GM19455 (cell line): ENCODE data around the gene CASTOR2.
"Not testable (repeated sequence)": the region's sequence is repeated elsewhere in the genome, so short reads cannot be mapped to it uniquely, and the experiment has no call there.

Source experiments
- ATAC-seq: cut with Tn5 transposase; IDR thresholded peaks from one replicate; pipeline ENCODE4 v1.9.1; 2021; ENCODE audit not compliant: unreplicated experiment

CASTOR2 gene

GRCh38 chr7:74964511-74965119, at the start of gene CASTOR2:
TSS of gene CASTOR2 (plus strand) at chr7:74964705. CDS start at chr7:74964986, 281 bp downstream.
- ATAC-seq, result peak; percentile 92

DNA sequence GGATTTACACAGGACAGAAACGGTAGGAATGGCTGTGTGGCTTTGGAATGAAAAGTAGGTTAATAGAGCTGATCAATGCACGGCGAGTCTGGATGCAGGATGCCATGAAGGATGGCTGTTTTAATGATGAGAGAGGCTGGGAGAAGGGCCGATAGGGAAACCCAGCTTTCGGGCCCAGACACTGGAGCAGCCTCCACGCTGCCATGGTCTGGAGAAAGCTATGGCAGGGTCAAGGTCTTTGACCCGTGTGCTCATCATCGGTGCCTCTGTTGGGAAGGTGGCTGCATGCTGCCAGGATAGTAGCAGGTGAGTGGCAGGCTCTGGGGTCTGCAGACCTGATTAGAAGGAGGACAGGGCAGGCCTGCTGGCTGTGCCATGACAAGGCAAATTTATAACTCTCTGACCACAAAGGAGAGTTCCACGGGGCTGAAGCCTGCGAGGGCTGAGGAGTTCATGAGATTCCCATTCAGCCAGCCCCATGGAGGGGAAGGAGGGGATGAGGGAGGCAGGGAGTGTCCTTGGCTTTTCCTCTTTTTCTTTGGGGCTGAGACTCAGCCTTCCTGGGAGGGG, 42.1 kb upstream of the CASTOR2 start:
- not testable (repeated sequence) for ATAC-seq

DNA sequence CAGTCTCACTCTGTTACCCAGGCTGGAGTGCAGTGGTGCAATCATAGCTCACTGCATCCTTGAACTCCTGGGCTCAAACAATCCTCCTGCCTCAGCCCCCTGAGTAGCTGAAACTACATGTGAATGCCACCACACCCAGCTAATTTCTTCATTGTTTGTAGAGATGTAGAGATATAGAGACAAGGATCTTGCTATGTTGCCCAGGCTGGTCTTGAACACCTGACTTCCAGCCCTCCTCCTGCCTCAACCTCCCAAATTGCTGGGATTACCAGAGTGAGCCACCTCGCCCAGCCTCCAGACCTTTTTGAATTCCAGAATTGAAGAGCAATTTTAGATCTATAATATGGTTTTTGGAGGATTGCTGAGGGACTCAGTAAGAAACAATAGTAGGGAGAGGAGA, 40.9 kb upstream of the CASTOR2 start:
- ATAC-seq, result not testable (repeated sequence)

- not testable (repeated sequence) for ATAC-seq
Measured at GRCh38 chr7:74926968-74927367, 37.5 kb upstream of the CASTOR2 start.

GRCh38 chr7:74931563-74932328, 32.8 kb upstream of the CASTOR2 start:
- not testable (repeated sequence) for ATAC-seq

DNA sequence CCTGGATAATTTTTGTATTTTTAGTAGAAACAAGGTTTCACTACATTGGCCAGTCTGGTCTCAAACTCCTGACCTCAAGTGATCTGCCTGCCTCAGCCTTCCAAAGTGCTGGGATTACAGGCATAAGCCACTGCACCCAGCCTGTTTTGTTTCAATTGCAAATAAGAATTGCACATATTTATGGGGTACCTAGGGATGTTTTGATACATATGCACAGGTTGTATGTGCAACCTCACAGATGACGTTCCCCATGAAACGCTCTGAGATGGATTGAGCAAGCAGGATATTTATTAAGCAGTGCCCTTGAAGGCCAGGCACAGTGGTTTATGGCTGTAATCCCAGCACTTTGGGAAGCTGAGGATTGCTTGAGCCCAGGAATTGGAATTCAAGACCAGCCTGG, 25.1 kb upstream of the CASTOR2 start:
- not testable (repeated sequence) for ATAC-seq

DNA sequence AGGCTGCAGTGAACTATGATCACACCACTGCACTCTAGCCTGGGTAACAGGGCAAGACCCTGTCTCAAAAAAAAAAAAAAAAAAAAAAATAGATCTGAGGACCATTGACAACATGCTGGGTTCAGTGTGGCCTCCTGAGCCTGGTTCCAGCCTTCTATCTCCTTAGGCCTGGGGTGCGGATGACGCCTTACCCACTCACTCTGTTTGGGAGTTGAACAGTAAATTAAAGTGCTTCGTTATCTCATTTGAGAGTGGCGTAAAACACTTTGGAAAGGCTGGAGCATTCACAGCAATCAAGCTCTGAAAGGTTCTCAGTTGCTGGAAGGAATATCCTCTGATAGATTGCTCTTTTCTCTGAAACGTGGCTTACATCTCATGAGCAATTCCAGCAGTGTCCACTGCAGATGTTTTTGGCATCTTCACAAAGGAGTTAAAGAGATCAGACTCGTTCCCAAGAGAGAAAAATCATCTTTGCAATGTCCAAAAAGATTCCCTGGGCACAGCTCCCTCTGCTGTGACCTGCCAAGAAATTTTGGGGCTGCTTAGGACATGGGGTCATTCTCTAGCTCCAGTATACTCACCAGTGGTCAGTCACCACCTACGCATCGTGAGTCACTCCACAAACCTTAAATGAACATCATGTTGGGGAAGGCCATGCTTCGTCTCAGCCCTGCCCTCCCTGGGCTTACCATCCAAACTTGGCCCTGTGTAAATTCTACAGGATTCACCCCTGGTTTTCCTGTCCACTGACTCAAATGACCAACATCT, 23.0 kb upstream of the CASTOR2 start:
- ATAC-seq, result not testable (repeated sequence)

GRCh38 chr7:74943923-74944322, 20.6 kb upstream of the CASTOR2 start:
- ATAC-seq, result not testable (repeated sequence)

- ATAC-seq, result not testable (repeated sequence)
Measured at GRCh38 chr7:74947741-74948140, 16.8 kb upstream of the CASTOR2 start.

DNA sequence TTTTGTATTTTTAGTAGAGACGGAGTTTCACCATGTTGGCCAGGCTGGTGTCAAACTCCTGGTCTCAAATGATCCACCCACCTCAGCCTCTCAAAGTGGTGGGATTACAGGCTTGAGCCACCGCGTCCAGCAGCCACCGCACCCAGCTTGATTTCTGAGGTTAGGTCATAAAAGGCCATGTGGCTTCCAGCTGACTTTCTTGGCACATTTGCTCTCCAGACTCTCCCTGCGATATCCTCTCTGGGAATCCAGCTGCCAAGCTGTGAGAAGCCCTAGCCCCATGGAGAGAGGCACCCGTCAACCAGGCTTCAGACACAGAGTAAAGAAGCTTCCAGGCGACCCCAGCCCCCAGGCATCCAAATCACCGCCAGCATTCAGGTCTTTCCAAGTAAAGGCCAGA, 10.7 kb upstream of the CASTOR2 start:
- not testable (repeated sequence) for ATAC-seq

GRCh38 chr7:74958328-74958727, 6.2 kb upstream of the CASTOR2 start:
- ATAC-seq, result not testable (repeated sequence)

DNA sequence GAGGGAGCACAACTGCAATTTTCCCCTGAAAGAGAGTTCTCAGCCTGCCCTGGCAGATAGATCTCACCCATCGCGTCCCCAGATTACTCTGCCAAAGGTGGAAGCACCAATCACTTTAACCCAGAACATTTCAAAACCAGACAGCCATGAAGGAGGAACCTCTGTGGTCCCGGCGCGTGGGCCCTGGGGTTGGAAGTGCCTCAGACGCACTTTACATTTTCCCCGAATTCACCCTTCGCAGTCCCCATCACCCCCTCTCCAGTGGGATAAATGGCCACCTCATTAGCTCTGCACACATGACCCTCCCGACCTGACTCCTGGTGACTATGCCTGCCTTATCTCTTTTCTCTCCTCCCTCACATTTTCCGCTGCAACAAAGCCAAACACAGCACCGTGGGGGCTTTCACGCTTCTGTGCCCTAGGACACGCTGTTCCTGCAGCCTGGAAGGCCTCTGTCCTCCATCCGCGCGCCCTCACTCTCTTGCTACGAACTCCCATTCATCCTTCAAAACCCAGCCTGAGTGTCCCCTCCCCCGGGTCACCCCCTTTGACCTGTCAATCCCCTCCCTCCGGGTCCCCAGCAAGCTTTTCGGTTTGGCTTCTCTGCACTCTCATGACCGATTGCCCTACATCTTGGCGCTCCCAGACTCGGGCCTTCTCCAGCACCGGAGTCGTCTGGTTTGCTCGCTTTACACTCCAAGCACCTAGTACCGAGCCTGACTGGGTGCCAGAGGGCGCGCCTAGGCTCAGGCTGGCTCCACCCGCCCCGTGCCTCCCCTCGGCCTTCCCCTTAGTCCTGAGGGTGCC, 598 bp upstream of the CASTOR2 start:
- peak; percentile 50 for ATAC-seq

- not testable (repeated sequence) for ATAC-seq
Measured at GRCh38 chr7:74966208-74966854, 1.8 kb downstream of the CASTOR2 start.

- ATAC-seq, result not testable (repeated sequence)
Measured at GRCh38 chr7:74966909-74967308, 2.4 kb downstream of the CASTOR2 start.

DNA sequence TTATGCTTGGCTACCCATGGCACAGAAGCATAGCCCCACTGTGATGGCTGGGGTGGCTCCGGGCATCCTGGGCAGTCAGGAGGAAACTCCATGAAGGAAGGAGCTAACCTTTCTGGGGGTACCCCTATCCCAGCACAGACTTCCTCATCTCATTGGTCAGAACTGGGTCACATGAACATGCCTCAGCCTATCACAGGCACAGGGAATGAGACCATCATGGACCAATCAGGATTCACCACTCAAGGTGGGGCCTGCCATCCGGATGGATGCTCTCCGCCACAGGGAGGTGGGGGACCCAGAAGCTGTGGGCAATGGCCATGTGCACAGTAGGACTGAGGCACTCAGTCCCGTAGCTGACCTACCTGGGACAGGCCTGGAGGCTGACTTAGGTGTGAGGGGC, 6.9 kb downstream of the CASTOR2 start:
- not testable (repeated sequence) for ATAC-seq

GRCh38 chr7:74972377-74972776, 7.9 kb downstream of the CASTOR2 start:
- ATAC-seq, result not testable (repeated sequence)

DNA sequence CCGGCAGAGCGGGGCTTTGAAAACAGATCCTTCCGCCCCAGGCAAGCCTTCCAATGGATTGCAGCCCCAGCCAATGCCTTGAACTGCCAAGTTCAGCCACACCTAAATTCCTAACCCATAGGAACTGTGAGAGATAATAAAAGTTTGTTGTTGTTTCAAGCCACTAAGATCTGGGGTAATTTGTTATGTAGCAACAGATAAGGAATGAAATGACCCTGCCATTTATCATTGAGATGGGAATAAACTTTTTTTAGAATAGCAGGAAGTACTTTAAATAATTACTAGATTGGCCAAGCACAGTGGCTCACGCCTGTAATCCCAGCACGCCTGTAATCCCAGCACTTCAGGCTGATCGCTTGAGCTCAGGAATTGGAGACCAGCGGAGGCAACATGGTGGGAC, 11.5 kb downstream of the CASTOR2 start:
- ATAC-seq, result not testable (repeated sequence)

- ATAC-seq, result not testable (repeated sequence)
Measured at GRCh38 chr7:74977523-74977922, 13.0 kb downstream of the CASTOR2 start.

GRCh38 chr7:74988436-74988835, 23.9 kb downstream of the CASTOR2 start:
- ATAC-seq, result not testable (repeated sequence)

GRCh38 chr7:74993121-74993520, 28.6 kb downstream of the CASTOR2 start:
- no peak for ATAC-seq
